Endothelial cell of umbilical vein (primary cell): ENCODE data around the gene TTC24. TPM values are rescaled to one million over a fixed set of nuclear protein-coding genes. Genes with fewer than 3 reads are reported as not detected.
A peak's percentile ranks its signal among the peaks of the same experiment; 100 is the strongest.

Source experiments
- BruUV-seq: library from RNA; stranded (reverse); fragments of 400-500 nt; replicated peaks from 2 replicates; lab custom pipeline; 2021; lab: Mats Ljungman, UMichigan
- CTCF ChIA-PET: fragments of 300-600, 350-600 bp; sonication (Branson Sonifier 250); formaldehyde crosslinking; loops from one replicate; lab custom pipeline; 2021; ENCODE audit warnings: antibody characterized with exemption, inconsistent platforms; lab: Charles Lee
- POLR2A ChIA-PET: fragments of 300-600, 350-600 bp; sonication (Branson Sonifier 250); formaldehyde crosslinking; loops from one replicate; lab custom pipeline; 2021; ENCODE audit warnings: antibody characterized with exemption, inconsistent platforms; lab: Charles Lee
- DNase-seq: peaks from one replicate; pipeline ENCODE4 v3.0.0-alpha.2; 2011; ENCODE audit warnings: low read depth, low spot score
- FAIRE-seq: peaks from 2 replicates; lab custom pipeline; 2011; peaks lifted over from hg19 to GRCh38; lab: Jason Lieb, UNC
- H2AFZ ChIP-seq: 2 replicates; pipeline ENCODE4 v1.6.0; 2012; ENCODE audit warnings: low read depth, low read length, control low read depth, inconsistent platforms
- H3K27ac ChIP-seq: 2 replicates; pipeline ENCODE4 v1.5.1; 2011; ENCODE audit warnings: low read depth, mild to moderate bottlenecking, control low read depth, low read length, moderate library complexity; ENCODE audit not compliant: insufficient read depth
- H3K27me3 ChIP-seq, 2 experiments: 2 replicates each; pipeline versions ENCODE4 v1.6.0 to v1.6.1; 2011; ENCODE audit warnings: low read length in 2 of 2, mixed read lengths in 1 of 2; ENCODE audit not compliant: control insufficient read depth in 2 of 2, insufficient read depth in 2 of 2
- H3K36me3 ChIP-seq, 2 experiments: 2 replicates in 1 of 2; 3 replicates in 1 of 2; pipeline ENCODE4 v1.5.1; 2011; ENCODE audit warnings: low read length in 2 of 2, mild to moderate bottlenecking in 1 of 2, moderate library complexity in 1 of 2; ENCODE audit not compliant: control insufficient read depth in 2 of 2, insufficient read depth in 2 of 2; ENCODE audit errors: extremely low read depth in 1 of 2
- H3K4me1 ChIP-seq: 3 replicates; pipeline ENCODE4 v1.5.1; 2011; ENCODE audit warnings: mild to moderate bottlenecking, low read length; ENCODE audit not compliant: control insufficient read depth, insufficient read depth; ENCODE audit errors: extremely low read depth
- H3K4me2 ChIP-seq: 2 replicates; pipeline ENCODE4 v1.6.1; 2011; ENCODE audit warnings: low read length, control low read depth, mixed read lengths; ENCODE audit not compliant: insufficient read depth
- H3K4me3 ChIP-seq, 3 experiments: fragments of 200-600 bp in 1 of 3; sonication (generic), shearing (Covaris generic) in 1 of 3; replicated peaks in 1 of 3; 2 replicates each; pipeline ENCODE4 v1.5.1; 2011 to 2016; ENCODE audit warnings: control low read depth in 3 of 3, low read length in 3 of 3, mild to moderate bottlenecking in 2 of 3, inconsistent platforms in 1 of 3, low read depth in 1 of 3, moderate library complexity in 1 of 3; ENCODE audit not compliant: insufficient read depth in 1 of 3
- H3K79me2 ChIP-seq: 2 replicates; pipeline ENCODE4 v1.6.0; 2012; ENCODE audit warnings: low read length, inconsistent platforms; ENCODE audit not compliant: control insufficient read depth, insufficient read depth
- H3K9ac ChIP-seq: replicated peaks from 2 replicates; pipeline ENCODE3; 2011; ENCODE audit warnings: low read length, control low read depth; ENCODE audit not compliant: insufficient read depth; ENCODE audit errors: extremely low read depth
- H3K9me1 ChIP-seq: replicated peaks from 3 replicates; pipeline ENCODE4 v1.6.0; 2011; ENCODE audit warnings: mild to moderate bottlenecking, low read length; ENCODE audit not compliant: control insufficient read depth, insufficient read depth; ENCODE audit errors: extremely low read depth
- H3K9me3 ChIP-seq: replicated peaks from 2 replicates; pipeline ENCODE4 v1.5.1; 2012; ENCODE audit warnings: low read length, inconsistent platforms; ENCODE audit not compliant: control insufficient read depth, insufficient read depth
- H4K20me1 ChIP-seq: replicated peaks from 2 replicates; pipeline ENCODE3; 2011; ENCODE audit warnings: mild to moderate bottlenecking, low read length; ENCODE audit not compliant: control insufficient read depth, insufficient read depth; ENCODE audit errors: extremely low read depth
- EZH2 ChIP-seq: IDR thresholded peaks from 2 replicates; pipeline ENCODE4 v1.6.1; 2012; ENCODE audit warnings: borderline replicate concordance, low read depth, mild to moderate bottlenecking, moderate library complexity, low read length, inconsistent platforms; ENCODE audit not compliant: severe bottlenecking
- JUN ChIP-seq: IDR thresholded peaks from 2 replicates; pipeline ENCODE4 v1.6.1; 2011; ENCODE audit warnings: borderline replicate concordance, low read depth; ENCODE audit not compliant: insufficient read length, insufficient read depth
- POLR2AphosphoS5 ChIP-seq: IDR thresholded peaks from 2 replicates; pipeline ENCODE4 v1.6.1; 2012; ENCODE audit warnings: low read depth, mild to moderate bottlenecking, control low read depth, low read length, moderate library complexity; ENCODE audit not compliant: insufficient read depth
- dilution Hi-C: fragments of 300-500 bp; cut with MboI; formaldehyde crosslinking; loops from one replicate; pipeline ENCODE4 v1.15.0; 2019; ENCODE audit warnings: low sequenced_read_pairs; ENCODE audit not compliant: extremely low pct_ligation_motif_present
- intact Hi-C: fragments of 100-400 bp; cut with micrococcal nuclease; formaldehyde crosslinking; loops from one replicate; pipeline ENCODE4 v1.10.0; 2022
- polyA plus RNA-seq, 4 experiments: library from polyadenylated mRNA; depleted of rRNA in 3 of 4; stranded (reverse) in 3 of 4; unstranded in 1 of 4; fragments of >200 nt; gene quantifications; 2 replicates each; pipeline versions ENCODE4 v1.2.1 to v1.2.3, GENCODE V29; 2011 to 2012; ENCODE audit warnings: missing spikeins in 1 of 4
- total RNA-seq: library from RNA; stranded (reverse); gene quantifications from 2 replicates; pipeline ENCODE4 v1.2.3, GENCODE V29; 2021
- TF ChIP-seq, protein P1 (sequence below), 2 donors: IDR thresholded peaks; 1 replicate in 1 of 2; 2 replicates in 1 of 2; pipeline ENCODE4 v1.5.1; 2011; ENCODE audit warnings: low read length in 2 of 2, mild to moderate bottlenecking in 2 of 2, moderate library complexity in 2 of 2, control low read depth in 1 of 2, inconsistent platforms in 1 of 2, low read depth in 1 of 2; ENCODE audit not compliant: insufficient read depth in 1 of 2; ENCODE audit errors: extremely low read depth in 1 of 2

Gene TTC24
- total and polyA plus RNA-seq, 2 donors (not counting 3 experiments of a cell fraction or from before 2014, with no cell fraction given): not detected

DNA sequence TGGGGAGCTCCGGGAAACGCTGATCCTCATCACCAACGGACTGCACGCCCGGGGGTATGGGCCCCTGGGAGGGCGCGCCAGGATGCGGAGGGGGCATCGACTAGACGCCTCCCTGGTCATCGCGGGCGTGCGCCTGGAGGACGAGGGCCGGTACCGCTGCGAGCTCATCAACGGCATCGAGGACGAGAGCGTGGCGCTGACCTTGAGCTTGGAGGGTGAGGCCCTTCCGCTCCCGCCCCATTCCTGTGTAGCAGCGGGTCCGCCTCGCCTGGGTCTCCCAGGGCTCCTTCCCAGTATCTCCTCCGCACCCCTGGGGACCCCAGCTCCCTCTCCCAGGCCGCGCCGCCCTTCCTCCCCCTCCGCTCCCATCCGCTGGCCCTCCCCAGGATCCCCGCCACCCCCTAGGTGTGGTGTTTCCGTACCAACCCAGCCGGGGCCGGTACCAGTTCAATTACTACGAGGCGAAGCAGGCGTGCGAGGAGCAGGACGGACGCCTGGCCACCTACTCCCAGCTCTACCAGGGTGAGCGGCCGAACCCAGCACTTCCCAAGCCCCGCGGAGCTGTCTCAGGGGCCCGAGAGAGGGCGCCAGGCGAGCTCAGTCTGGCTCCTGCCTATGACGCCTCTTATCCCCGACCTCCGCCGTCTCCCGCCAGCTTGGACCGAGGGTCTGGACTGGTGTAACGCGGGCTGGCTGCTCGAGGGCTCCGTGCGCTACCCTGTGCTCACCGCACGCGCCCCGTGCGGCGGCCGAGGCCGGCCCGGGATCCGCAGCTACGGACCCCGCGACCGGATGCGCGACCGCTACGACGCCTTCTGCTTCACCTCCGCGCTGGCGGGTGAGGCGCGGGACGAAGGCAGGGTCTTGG, 44.7 kb downstream of the TTC24 start:
- CTCF ChIA-PET: interaction anchor here (0.7 to 13.8 kb wide), 31 partner anchors 10 to 450 kb away, joined by 3 to 237 read pairs (median 5); partner anchors contain the start of genes CRABP2, NES and TTC24
- peak; percentile 34 for DNase-seq

More for the DNA sequence above, 44.7 kb downstream of the TTC24 start:
- TF ChIP-seq, protein P1, sequence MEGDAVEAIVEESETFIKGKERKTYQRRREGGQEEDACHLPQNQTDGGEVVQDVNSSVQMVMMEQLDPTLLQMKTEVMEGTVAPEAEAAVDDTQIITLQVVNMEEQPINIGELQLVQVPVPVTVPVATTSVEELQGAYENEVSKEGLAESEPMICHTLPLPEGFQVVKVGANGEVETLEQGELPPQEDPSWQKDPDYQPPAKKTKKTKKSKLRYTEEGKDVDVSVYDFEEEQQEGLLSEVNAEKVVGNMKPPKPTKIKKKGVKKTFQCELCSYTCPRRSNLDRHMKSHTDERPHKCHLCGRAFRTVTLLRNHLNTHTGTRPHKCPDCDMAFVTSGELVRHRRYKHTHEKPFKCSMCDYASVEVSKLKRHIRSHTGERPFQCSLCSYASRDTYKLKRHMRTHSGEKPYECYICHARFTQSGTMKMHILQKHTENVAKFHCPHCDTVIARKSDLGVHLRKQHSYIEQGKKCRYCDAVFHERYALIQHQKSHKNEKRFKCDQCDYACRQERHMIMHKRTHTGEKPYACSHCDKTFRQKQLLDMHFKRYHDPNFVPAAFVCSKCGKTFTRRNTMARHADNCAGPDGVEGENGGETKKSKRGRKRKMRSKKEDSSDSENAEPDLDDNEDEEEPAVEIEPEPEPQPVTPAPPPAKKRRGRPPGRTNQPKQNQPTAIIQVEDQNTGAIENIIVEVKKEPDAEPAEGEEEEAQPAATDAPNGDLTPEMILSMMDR (IDR thresholded peaks at IDR 0.05; ENCODE audit: extremely low read depth in 1 of 2, insufficient read depth in 1 of 2, low read depth in 1 of 2, low read length in 2 of 2): peak; percentile 35 to 73
- TF ChIP-seq EZH2 (peak; percentile 93), POLR2AphosphoS5 (no peak), JUN (no peak)
- Histone ChIP-seq H3K27ac (no peak overlapping the region), H3K27me3 (peaks cover 48 to 50% of the 10 kb centered on the region in 2 experiments), H3K4me1 (peaks cover 10% of the 10 kb centered on the region), H2AFZ (peak overlapping the region; percentile 25), H4K20me1 (no peaks in the 10 kb centered on the region), H3K4me2 (peak overlapping the region; percentile 20), H3K79me2 (no peaks in the 10 kb centered on the region), H3K4me3 (peak overlapping the region in 1 of 3 experiments; percentile 18), H3K9ac (no peak overlapping the region), H3K9me1 (no peaks in the 10 kb centered on the region), H3K9me3 (no peaks in the 10 kb centered on the region), H3K36me3 (no peaks in the 10 kb centered on the region)
- intact Hi-C loops (no loop called here), dilution Hi-C loops (no loop called here)
- no TSS peak for BruUV-seq
- FAIRE-seq: peak; percentile 75
- POLR2A ChIA-PET: interaction anchor here (0.6 kb wide), 1 partner anchor 37 kb away, joined by 3 read pairs; no protein-coding TSS in a partner anchor
